Measurements from ENCODE around the gene KCNQ4. TPM values are rescaled to one million over a fixed set of nuclear protein-coding genes. Genes with fewer than 3 reads are reported as not detected.

Gene KCNQ4
- total and polyA plus RNA-seq, 2 experiments from 2014 or later = 0.13 to 3.7 TPM

- H3K4me1 ChIP-seq (ENCODE audit: low read depth) = peaks cover 5% of the 10 kb centered on the region
- no peak for TF ChIP-seq CTCF (IDR thresholded peaks at IDR 0.05; ENCODE audit: low read depth, low read length)
- no peaks in the 10 kb centered on the region for H3K9me3 ChIP-seq (ENCODE audit: low read depth)
- no peaks in the 10 kb centered on the region for H3K36me3 ChIP-seq
- no peak overlapping the region for H3K27ac ChIP-seq
- no peak for DNase-seq (ENCODE audit: low read depth in 1 of 2, low spot score in 1 of 2)
- no peak overlapping the region for H3K4me3 ChIP-seq
- H3K27me3 ChIP-seq = no peaks in the 10 kb centered on the region
These were observed 10.0 kb downstream of the KCNQ4 start for GRCh38 chr1:40793617-40794016.

GRCh38 chr1:40794048-40794447, 10.5 kb downstream of the KCNQ4 start:
- no peak overlapping the region for H3K4me3 ChIP-seq
- no peak overlapping the region for H3K27ac ChIP-seq
- no peak for DNase-seq (ENCODE audit: low read depth in 1 of 2, low spot score in 1 of 2)
- peaks cover 5% of the 10 kb centered on the region for H3K4me1 ChIP-seq (ENCODE audit: low read depth)
- no peaks in the 10 kb centered on the region for H3K36me3 ChIP-seq
- TF ChIP-seq CTCF (IDR thresholded peaks at IDR 0.05; ENCODE audit: low read depth, low read length) = no peak
- no peaks in the 10 kb centered on the region for H3K9me3 ChIP-seq (ENCODE audit: low read depth)
- no peaks in the 10 kb centered on the region for H3K27me3 ChIP-seq

GRCh38 chr1:40794974-40795715, 11.6 kb downstream of the KCNQ4 start:
- Histone ChIP-seq H3K27ac (no peak overlapping the region), H3K9me3 (ENCODE audit: low read depth) (no peaks in the 10 kb centered on the region), H3K4me1 (ENCODE audit: low read depth) (peaks cover 14% of the 10 kb centered on the region), H3K27me3 (no peaks in the 10 kb centered on the region), H3K36me3 (no peaks in the 10 kb centered on the region), H3K4me3 (no peak overlapping the region)
- DNase-seq (ENCODE audit: low read depth in 1 of 2, low spot score in 1 of 2) = no peak
- TF ChIP-seq CTCF (IDR thresholded peaks at IDR 0.05; ENCODE audit: low read depth, low read length) = no peak

GRCh38 chr1:40795811-40796586, 12.4 kb downstream of the KCNQ4 start:
- Histone ChIP-seq H3K4me1 (ENCODE audit: low read depth) (peaks cover 15% of the 10 kb centered on the region), H3K36me3 (no peaks in the 10 kb centered on the region), H3K9me3 (ENCODE audit: low read depth) (no peaks in the 10 kb centered on the region), H3K27me3 (no peaks in the 10 kb centered on the region), H3K4me3 (no peak overlapping the region), H3K27ac (no peak overlapping the region)
- no peak for TF ChIP-seq CTCF (IDR thresholded peaks at IDR 0.05; ENCODE audit: low read depth, low read length)
- no peak for DNase-seq (ENCODE audit: low read depth in 1 of 2, low spot score in 1 of 2)

GRCh38 chr1:40796939-40797667, 13.5 kb downstream of the KCNQ4 start:
- Histone ChIP-seq H3K36me3 (no peaks in the 10 kb centered on the region), H3K4me3 (no peak overlapping the region)
- no peak for TF ChIP-seq CTCF (IDR thresholded peaks at IDR 0.05; ENCODE audit: low read depth, low read length)

More at GRCh38 chr1:40796939-40797667, 13.5 kb downstream of the KCNQ4 start:
- Histone ChIP-seq H3K9me3 (ENCODE audit: low read depth) (no peaks in the 10 kb centered on the region), H3K27me3 (no peaks in the 10 kb centered on the region), H3K27ac (no peak overlapping the region), H3K4me1 (ENCODE audit: low read depth) (peaks cover 20% of the 10 kb centered on the region)
- DNase-seq (ENCODE audit: low read depth in 1 of 2, low spot score in 1 of 2) = no peak

Data from cardiac muscle cell (in vitro differentiated cells and primary cell).